Spleen (tissue), 11 donors: ENCODE results near the gene AGAP3. TPM values are rescaled to one million over a fixed set of nuclear protein-coding genes. Genes with fewer than 3 reads are reported as not detected.

Experiments
- DNase-seq: peaks from one replicate; pipeline ENCODE4 v3.0.0-alpha.2; 2020
- H3K27ac ChIP-seq, 8 donors: fragments of 200-600 bp; sonication (generic) in 7 of 8; 1 replicate in 4 of 8; 2 replicates in 4 of 8; pipeline versions ENCODE4 v1.5.0 to v1.8.0; 2016 to 2021; ENCODE audit warnings: inconsistent platforms in 4 of 8, mild to moderate bottlenecking in 4 of 8, moderate library complexity in 1 of 8
- H3K27me3 ChIP-seq, 7 donors: fragments of 200-600 bp; sonication (generic) in 6 of 7; replicated peaks in 1 of 7; 1 replicate in 4 of 7; 2 replicates in 3 of 7; pipeline versions ENCODE4 v1.5.0 to v1.8.0; 2016 to 2021; ENCODE audit warnings: inconsistent platforms in 3 of 7, mild to moderate bottlenecking in 1 of 7
- H3K36me3 ChIP-seq, 6 donors: fragments of 200-600 bp; sonication (generic) in 5 of 6; 1 replicate in 4 of 6; 2 replicates in 2 of 6; pipeline versions ENCODE4 v1.5.0 to v1.8.0; 2016 to 2021; ENCODE audit warnings: inconsistent platforms in 2 of 6
- H3K4me1 ChIP-seq, 6 donors: fragments of 200-600 bp; sonication (generic) in 5 of 6; 1 replicate in 3 of 6; 2 replicates in 3 of 6; pipeline versions ENCODE4 v1.5.0 to v1.8.0; 2016 to 2021; ENCODE audit warnings: inconsistent platforms in 3 of 6
- H3K4me3 ChIP-seq, 8 donors: fragments of 200-600 bp; sonication (generic) in 7 of 8; 1 replicate in 4 of 8; 2 replicates in 4 of 8; pipeline versions ENCODE4 v1.5.0 to v1.8.0; 2016 to 2021; ENCODE audit warnings: inconsistent platforms in 4 of 8, mild to moderate bottlenecking in 4 of 8, moderate library complexity in 2 of 8
- H3K9me3 ChIP-seq, 8 donors: fragments of 200-600 bp; sonication (generic) in 7 of 8; 1 replicate in 4 of 8; 2 replicates in 4 of 8; pipeline versions ENCODE4 v1.5.0 to v1.8.0; 2016 to 2021; ENCODE audit warnings: inconsistent platforms in 4 of 8
- CTCF ChIP-seq, 11 experiments: fragments of 200-600 bp in 7 of 11; fragments of 450-650 bp in 4 of 11; sonication (generic) in 4 of 11; IDR thresholded peaks in 8 of 11; conservative IDR thresholded peaks in 3 of 11; 1 replicate in 7 of 11; 2 replicates in 4 of 11; pipeline versions ENCODE4 v1.4.0 to v1.8.0; 2016 to 2021; ENCODE audit warnings: antibody characterized with exemption in 11 of 11, inconsistent platforms in 4 of 11, mild to moderate bottlenecking in 1 of 11
- POLR2A ChIP-seq, 3 donors: fragments of 450-650 bp; IDR thresholded peaks; one replicate each; pipeline ENCODE4 v1.5.1; 2017; ENCODE audit warnings: antibody characterized with exemption in 3 of 3, mild to moderate bottlenecking in 1 of 3
- POLR2AphosphoS5 ChIP-seq, 3 donors: sonication (generic); formaldehyde crosslinking; IDR thresholded peaks; one replicate each; pipeline ENCODE4 v1.5.1; 2017; ENCODE audit warnings: antibody characterized with exemption in 3 of 3
- WGBS, 5 donors: extraction: QIAGEN DNeasy Blood & Tissue Kit in 3 of 5; methylation state at CpG; one replicate each; pipeline versions ENCODE4 v1.1.5 to v1.1.7; 2013 to 2018; 5-methylcytosine and 5-hydroxymethylcytosine counted together
- intact Hi-C: fragments of 100-400 bp; cut with DNase I; formaldehyde crosslinking; loops from one replicate; pipeline ENCODE4 v1.15.0; 2023; ENCODE audit warnings: low total_unique reads
- polyA plus RNA-seq, 3 donors: library from polyadenylated mRNA; stranded (reverse); fragments of 200-250 nt; gene quantifications; one replicate each; pipeline ENCODE4 v1.2.1, GENCODE V29; 2013
- total RNA-seq, 7 donors: library from RNA; depleted of rRNA in 3 of 7; stranded (reverse); fragments of >200 nt in 3 of 7; fragmentation: NEBNext Ultra II Directional in 4 of 7; extraction: Animal tissue kit (Norgen Biotek cat#: 25700) in 4 of 7; gene quantifications; one replicate each; pipeline versions ENCODE4 v1.1.0 to v1.2.1, GENCODE V29; 2016 to 2021
- donor health status: healthy with polysubstance abuse.
- donor health status: DM: no; HTN: no; CAD: no; lungs with moderate emphysema.
- donor health status: DM: no; HTN: no; CAD: no.
- donor health status: Bipolar disorder and iron deficiency.
- donor health status: healthy.
- donor health status: DM: no; HTN: no; CAD: no.
- donor health status: DM: yes; HTN: yes; CAD: no.

The AGAP3 gene
- total and polyA plus RNA-seq, 10 donors: 21.8 to 94.4 (median 72.6) TPM

GRCh38 chr7:151118108-151119054 lies 32.1 kb downstream of the AGAP3 start:
- H3K27me3 ChIP-seq: peaks cover 0 to 20% (median 0%) of the 10 kb centered on the region in 7 donors
- H3K9me3 ChIP-seq: no peaks in the 10 kb centered on the region
- intact Hi-C loops: no loop called here
- H3K27ac ChIP-seq: no peak overlapping the region
- peaks cover 0 to 69% (median 42%) of the 10 kb centered on the region in 6 donors for H3K36me3 ChIP-seq
- no peak overlapping the region for H3K4me3 ChIP-seq
- H3K4me1 ChIP-seq: peaks cover 0 to 33% (median 17%) of the 10 kb centered on the region in 6 donors
- peak in 1 of 3 donors; percentile 18 for TF ChIP-seq POLR2AphosphoS5 (IDR thresholded peaks at IDR 0.05)
- TF ChIP-seq CTCF (IDR thresholded peaks at IDR 0.05 in 8 of 11, conservative IDR thresholded peaks at IDR 0.05 in 3 of 11): no peak
- no peak for TF ChIP-seq POLR2A (IDR thresholded peaks at IDR 0.05)
- no peak for DNase-seq
- WGBS, 5 donors: 93 to 97% (median 94%) methylated on average over 32 to 38 of the region's 38 CpGs

- peaks cover 0 to 74% (median 44%) of the 10 kb centered on the region in 6 donors for H3K36me3 ChIP-seq
- intact Hi-C loops: no loop called here
- H3K27ac ChIP-seq: no peak overlapping the region
- H3K9me3 ChIP-seq: no peaks in the 10 kb centered on the region
- no peak for DNase-seq
- peaks cover 0 to 30% (median 17%) of the 10 kb centered on the region in 6 donors for H3K4me1 ChIP-seq
- TF ChIP-seq CTCF (IDR thresholded peaks at IDR 0.05 in 8 of 11, conservative IDR thresholded peaks at IDR 0.05 in 3 of 11) (no peak), POLR2A (IDR thresholded peaks at IDR 0.05) (no peak), POLR2AphosphoS5 (IDR thresholded peaks at IDR 0.05) (no peak)
- peaks cover 0 to 14% (median 0%) of the 10 kb centered on the region in 7 donors for H3K27me3 ChIP-seq
- H3K4me3 ChIP-seq: no peak overlapping the region
- WGBS, 5 donors: 92 to 97% (median 95%) methylated on average over 13 of the region's 13 CpGs
Measured at GRCh38 chr7:151119055-151119415, 32.8 kb downstream of the AGAP3 start.

- DNase-seq: no peak
Measured at GRCh38 chr7:151119902-151120301, 33.6 kb downstream of the AGAP3 start.

More at GRCh38 chr7:151119902-151120301, 33.6 kb downstream of the AGAP3 start:
- H3K36me3 ChIP-seq: peaks cover 0 to 82% (median 44%) of the 10 kb centered on the region in 6 donors
- peaks cover 0 to 28% (median 14%) of the 10 kb centered on the region in 6 donors for H3K4me1 ChIP-seq
- 92 to 96% (median 93%) methylated on average over 25 to 27 of the region's 27 CpGs for WGBS, 5 donors
- H3K27ac ChIP-seq: no peak overlapping the region
- peaks cover 0 to 8% (median 0%) of the 10 kb centered on the region in 7 donors for H3K27me3 ChIP-seq
- intact Hi-C loops: loop anchor here (10.0 kb wide), 1 partner anchor 185 kb away; no protein-coding TSS in a partner anchor
- TF ChIP-seq CTCF (IDR thresholded peaks at IDR 0.05 in 8 of 11, conservative IDR thresholded peaks at IDR 0.05 in 3 of 11) (no peak), POLR2A (IDR thresholded peaks at IDR 0.05) (no peak), POLR2AphosphoS5 (IDR thresholded peaks at IDR 0.05) (no peak)
- H3K4me3 ChIP-seq: no peak overlapping the region
- H3K9me3 ChIP-seq: no peaks in the 10 kb centered on the region
